Activated gamma-delta T cell treated with anti-CD3 and anti-CD28 coated beads, Interleukin-2, amount 50 U/mL, for 16 hours (primary cell): ENCODE measurements around the gene DIAPH1.

Source experiments
- DNase-seq: peaks from one replicate; pipeline ENCODE4 v3.0.0-alpha.2; 2020; ENCODE audit warnings: low read depth

Gene DIAPH1

DNA sequence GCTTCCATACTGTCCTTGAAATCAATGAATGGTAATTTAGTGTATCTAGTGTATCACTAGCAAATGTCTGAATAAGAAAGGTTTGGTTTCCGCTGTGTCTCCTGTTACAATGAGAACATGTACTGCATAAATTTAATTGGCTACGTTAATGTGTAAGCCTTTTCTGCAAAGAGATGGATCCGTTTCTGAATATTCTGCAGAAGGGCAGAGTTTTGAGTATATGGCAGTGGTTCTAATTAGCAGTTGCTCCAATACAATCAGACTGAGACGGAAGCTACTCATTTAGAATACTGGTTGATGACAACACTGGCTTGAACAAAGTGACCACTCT is 134.5 kb downstream of the DIAPH1 start:
- DNase-seq, result no peak

DNA sequence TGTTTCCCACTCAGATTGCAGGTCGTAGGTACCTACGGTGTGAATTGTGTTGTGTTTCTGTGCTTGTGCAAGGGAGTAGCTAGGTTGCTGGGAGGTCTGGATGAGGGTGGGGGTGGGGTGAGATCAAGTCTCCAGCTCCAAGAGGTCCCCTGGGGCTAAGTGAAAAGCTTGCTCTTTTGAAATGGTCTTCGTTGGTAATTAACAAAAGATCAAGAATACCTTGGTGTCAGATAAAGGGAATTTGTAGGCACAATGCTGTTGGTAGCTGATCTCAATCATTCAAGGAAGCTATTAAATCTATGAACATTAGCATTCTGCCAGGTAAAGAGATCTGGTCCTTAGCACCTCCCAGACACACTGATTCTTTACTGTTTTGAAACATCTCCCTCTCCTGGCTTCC is 134.9 kb downstream of the DIAPH1 start:
- DNase-seq, result no peak

DNA sequence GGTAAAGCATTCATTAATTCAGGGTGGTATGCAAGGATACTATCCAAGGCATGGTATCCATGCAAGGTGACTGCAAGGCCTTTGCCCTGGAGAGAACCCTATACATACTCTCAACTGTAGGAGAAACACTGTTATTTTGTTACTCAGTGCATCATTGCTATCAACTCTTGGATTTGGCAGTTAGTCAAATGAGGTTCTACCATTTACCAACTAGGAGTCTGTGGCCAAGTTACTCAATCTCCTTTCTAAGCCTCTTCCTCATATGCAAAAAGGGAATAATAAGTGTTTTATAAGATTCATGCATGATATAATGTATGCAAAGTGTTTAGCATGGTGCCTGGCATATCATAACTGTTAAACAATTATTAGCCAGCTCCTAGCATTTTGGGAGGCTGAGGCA is 139.0 kb downstream of the DIAPH1 start:
- DNase-seq, result no peak

DNA sequence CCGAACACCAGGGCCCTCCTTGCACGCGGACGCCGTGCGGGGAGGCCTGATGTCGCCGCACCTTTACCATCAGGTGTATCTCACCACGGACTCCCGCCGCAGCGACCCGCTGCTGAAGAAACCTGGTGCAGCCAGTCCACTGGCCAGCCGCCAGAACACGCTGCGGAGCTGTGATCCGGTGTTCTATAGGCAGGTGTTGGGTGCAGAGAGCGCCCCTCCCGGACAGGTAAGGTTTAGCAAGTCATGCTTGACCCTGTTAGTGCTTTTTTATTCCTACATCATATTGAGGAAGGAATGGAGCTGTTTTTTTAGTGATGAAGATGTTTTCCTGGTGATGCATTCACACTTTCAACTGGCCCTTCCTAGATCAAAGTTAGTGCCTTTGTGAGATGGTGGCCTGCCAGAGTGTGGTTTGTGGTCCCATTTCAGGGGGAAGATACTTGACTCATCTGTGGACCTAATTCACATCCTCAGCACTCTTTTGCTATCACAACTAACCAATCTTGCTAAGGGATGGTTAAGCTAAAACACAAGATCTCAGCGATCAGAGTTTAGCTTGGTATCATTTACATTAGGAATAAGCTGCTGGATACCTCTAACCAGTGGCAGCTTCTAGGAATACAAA is 140.4 kb downstream of the DIAPH1 start:
- DNase-seq, result no peak

DNA sequence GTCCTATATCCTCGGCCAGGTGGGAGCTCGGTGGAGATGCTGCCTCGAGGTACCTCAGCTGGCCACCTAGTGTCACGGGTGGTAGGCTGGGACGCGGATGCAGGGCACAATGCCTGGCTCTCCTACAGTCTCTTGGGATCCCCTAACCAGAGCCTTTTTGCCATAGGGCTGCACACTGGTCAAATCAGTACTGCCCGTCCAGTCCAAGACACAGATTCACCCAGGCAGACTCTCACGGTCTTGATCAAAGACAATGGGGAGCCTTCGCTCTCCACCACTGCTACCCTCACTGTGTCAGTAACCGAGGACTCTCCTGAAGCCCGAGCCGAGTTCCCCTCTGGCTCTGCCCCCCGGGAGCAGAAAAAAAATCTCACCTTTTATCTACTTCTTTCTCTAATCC is 141.0 kb downstream of the DIAPH1 start:
- DNase-seq, result no peak

DNA sequence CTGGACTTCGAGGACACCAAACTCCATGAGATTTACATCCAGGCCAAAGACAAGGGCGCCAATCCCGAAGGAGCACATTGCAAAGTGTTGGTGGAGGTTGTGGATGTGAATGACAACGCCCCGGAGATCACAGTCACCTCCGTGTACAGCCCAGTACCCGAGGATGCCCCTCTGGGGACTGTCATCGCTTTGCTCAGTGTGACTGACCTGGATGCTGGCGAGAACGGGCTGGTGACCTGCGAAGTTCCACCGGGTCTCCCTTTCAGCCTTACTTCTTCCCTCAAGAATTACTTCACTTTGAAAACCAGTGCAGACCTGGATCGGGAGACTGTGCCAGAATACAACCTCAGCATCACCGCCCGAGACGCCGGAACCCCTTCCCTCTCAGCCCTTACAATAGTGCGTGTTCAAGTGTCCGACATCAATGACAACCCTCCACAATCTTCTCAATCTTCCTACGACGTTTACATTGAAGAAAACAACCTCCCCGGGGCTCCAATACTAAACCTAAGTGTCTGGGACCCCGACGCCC is 141.7 kb downstream of the DIAPH1 start:
- DNase-seq, result no peak

DNA sequence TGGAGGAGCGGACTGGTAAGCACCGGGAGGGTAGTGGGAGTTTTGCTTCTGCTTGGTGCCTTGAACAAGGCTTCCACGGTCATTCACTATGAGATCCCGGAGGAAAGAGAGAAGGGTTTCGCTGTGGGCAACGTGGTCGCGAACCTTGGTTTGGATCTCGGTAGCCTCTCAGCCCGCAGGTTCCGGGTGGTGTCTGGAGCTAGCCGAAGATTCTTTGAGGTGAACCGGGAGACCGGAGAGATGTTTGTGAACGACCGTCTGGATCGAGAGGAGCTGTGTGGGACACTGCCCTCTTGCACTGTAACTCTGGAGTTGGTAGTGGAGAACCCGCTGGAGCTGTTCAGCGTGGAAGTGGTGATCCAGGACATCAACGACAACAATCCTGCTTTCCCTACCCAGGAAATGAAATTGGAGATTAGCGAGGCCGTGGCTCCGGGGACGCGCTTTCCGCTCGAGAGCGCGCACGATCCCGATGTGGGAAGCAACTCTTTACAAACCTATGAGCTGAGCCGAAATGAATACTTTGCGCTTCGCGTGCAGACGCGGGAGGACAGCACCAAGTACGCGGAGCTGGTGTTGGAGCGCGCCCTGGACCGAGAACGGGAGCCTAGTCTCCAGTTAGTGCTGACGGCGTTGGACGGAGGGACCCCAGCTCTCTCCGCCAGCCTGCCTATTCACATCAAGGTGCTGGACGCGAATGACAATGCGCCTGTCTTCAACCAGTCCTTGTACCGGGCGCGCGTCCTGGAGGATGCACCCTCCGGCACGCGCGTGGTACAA is 142.5 kb downstream of the DIAPH1 start:
- DNase-seq, result no peak

DNA sequence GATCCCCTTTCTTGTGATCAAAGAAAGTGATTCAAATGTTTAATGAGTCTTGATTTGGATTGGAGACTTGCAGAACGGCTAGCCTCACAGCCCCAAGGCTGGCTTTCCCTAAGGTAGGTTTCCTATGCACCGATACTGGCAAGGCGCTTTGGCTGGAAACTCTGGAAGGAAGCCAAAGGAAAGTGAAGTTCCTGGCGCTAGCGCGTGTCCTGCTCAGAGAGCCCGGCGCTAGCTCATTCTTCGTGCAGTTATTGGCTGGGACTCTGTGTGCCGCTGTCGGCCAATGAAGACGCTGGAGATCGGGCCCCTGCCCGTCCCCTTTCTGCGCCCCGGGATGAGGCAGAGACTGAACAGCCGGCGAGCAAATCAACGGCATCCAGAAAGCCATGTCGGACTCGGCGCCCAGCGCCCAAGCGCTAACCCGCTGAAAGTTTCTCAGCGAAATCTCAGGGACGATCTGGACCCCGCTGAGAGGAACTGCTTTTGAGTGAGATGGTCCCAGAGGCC is 143.1 kb downstream of the DIAPH1 start, which contains the start of gene PCDHGC3:
Gene PCDHGC3, plus strand, starts transcription at position 342 of the 507 bp plus-strand sequence. Its CDS starts 151 bp downstream, at position 493.
- no peak for DNase-seq

DNA sequence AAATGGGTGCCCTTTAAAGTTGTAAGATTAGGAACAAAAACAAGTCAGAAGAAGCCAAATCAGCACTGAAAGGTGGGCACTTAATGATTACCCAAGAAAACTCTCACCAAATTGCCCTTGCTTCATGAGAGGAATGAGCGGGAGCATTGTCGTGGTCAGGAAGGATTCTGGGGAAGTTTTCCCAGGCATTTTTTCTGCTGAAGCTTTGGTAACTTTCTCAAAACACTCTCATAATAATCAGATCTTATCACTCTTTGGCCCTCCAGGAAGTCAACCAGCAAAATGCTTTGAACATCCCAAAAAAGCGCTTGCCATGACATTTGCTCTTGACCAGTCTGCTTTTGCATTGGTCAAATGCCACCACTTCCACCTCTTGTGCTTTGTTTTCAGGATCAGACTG is 153.4 kb downstream of the DIAPH1 start:
- no peak for DNase-seq
